Ovary (tissue), 9 donors: ENCODE results near the gene DHX9. TPM values are rescaled to one million over a fixed set of nuclear protein-coding genes. Genes with fewer than 3 reads are reported as not detected.

Experiments
- DNase-seq, 5 donors: peaks; one replicate each; pipeline ENCODE4 v3.0.0-alpha.2; 2019 to 2020
- H3K27ac ChIP-seq, 2 donors: fragments of 200-600 bp; one replicate each; pipeline versions ENCODE4 v1.5.1 to v1.8.0; 2019 to 2022
- H3K27me3 ChIP-seq: fragments of 200-600 bp; one replicate; pipeline ENCODE4 v1.8.0; 2022
- H3K36me3 ChIP-seq: fragments of 200-600 bp; sonication (generic); one replicate; pipeline ENCODE4 v1.5.1; 2019
- H3K4me1 ChIP-seq: one replicate; pipeline ENCODE4 v1.8.1; 2013; ENCODE audit warnings: mild to moderate bottlenecking, moderate library complexity; ENCODE audit not compliant: insufficient read depth
- H3K4me3 ChIP-seq: fragments of 200-600 bp; sonication (generic); one replicate; pipeline ENCODE4 v1.5.1; 2017
- H3K9me3 ChIP-seq, 2 donors: fragments of 200-600 bp in 1 of 2; sonication (generic) in 1 of 2; one replicate each; pipeline versions ENCODE4 v1.5.1 to v1.8.1; 2013 to 2019; ENCODE audit warnings: mild to moderate bottlenecking in 1 of 2, moderate library complexity in 1 of 2
- EP300 ChIP-seq: sonication (generic); formaldehyde crosslinking; IDR thresholded peaks from one replicate; pipeline ENCODE4 v1.6.1; 2017; ENCODE audit warnings: antibody characterized with exemption
- POLR2A ChIP-seq: fragments of 450-650 bp; IDR thresholded peaks from one replicate; pipeline ENCODE4 v1.6.1; 2017; ENCODE audit warnings: antibody characterized with exemption, mild to moderate bottlenecking, moderate library complexity
- WGBS, 3 donors: extraction: QIAGEN DNeasy Blood & Tissue Kit in 1 of 3; methylation state at CpG; one replicate each; pipeline versions ENCODE4 v1.1.5 to v1.1.7; 2013 to 2017; 5-methylcytosine and 5-hydroxymethylcytosine counted together
- intact Hi-C, 4 donors: fragments of 100-400 bp; cut with DNase I; formaldehyde crosslinking; loops; one replicate each; pipeline versions ENCODE4 v1.11.0 to v1.15.1; 2022 to 2023
- polyA plus RNA-seq, 2 donors: library from polyadenylated mRNA; stranded (reverse); fragments of 200-250 nt in 1 of 2; fragments of 350-450 nt in 1 of 2; fragmentation: Illumina TruSeq in 1 of 2; extraction: RNeasy Lipid Tissue Mini Kit (QIAGEN cat#74804) in 1 of 2; gene quantifications; one replicate each; pipeline ENCODE4 v1.2.3, GENCODE V29; 2013 to 2014
- total RNA-seq, 7 donors: library from RNA; depleted of rRNA in 2 of 7; stranded (reverse); fragments of >200 nt in 2 of 7; fragmentation: NEBNext Ultra II Directional in 3 of 7; extraction: Animal tissue kit (Norgen Biotek cat#: 25700) in 3 of 7; gene quantifications; one replicate each; pipeline versions ENCODE4 v1.1.0 to v1.2.4, GENCODE V29; 2016 to 2023
- TF ChIP-seq, protein P1 (sequence below), 3 donors: fragments of 450-650 bp in 2 of 3; fragments of 200-600 bp in 1 of 3; IDR thresholded peaks; one replicate each; pipeline versions ENCODE4 v1.5.1 to v1.8.0; 2016 to 2022; ENCODE audit warnings: antibody characterized with exemption in 3 of 3, mild to moderate bottlenecking in 1 of 3
- donor health status: DM: no; HTN: no; CAD: no; lungs with moderate emphysema.
- donor health status: DM: no; HTN: no; CAD: no.
- donor health status: Bipolar disorder and iron deficiency.
- donor health status: DM: yes; HTN: yes; CAD: no.
- donor health status: DM: no; HTN: no; CAD: no.
- donor health status: DM: yes; HTN: yes; CAD: no.

Gene DHX9
- total and polyA plus RNA-seq, 9 donors: 70.6 to 168 (median 135) TPM

DNA sequence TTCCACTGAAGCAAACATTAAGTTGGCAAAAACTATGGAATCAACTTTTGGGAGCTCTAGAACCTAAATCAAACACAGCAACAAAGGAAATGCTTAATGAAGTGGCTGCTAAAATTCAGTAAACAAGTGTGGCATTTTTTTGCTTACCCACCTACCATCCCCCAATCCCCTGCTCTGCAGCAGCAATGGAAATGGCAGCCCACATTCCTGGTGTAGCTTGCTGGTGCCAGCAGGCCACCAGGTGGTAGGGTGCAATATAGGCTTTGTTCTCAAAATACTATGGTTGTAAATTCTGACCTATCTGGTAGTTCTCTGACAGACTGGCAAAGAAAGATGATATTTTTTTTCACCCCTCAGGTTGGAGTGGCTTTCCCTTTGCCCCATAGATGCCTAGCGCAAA lies 71.0 kb downstream of the DHX9 start:
- no peaks in the 10 kb centered on the region for H3K4me1 ChIP-seq
- no peak overlapping the region for H3K4me3 ChIP-seq
- H3K27ac ChIP-seq: no peak overlapping the region
- no peaks in the 10 kb centered on the region for H3K27me3 ChIP-seq
- DNase-seq: no peak
- no peaks in the 10 kb centered on the region for H3K36me3 ChIP-seq
- TF ChIP-seq POLR2A (no peak), EP300 (no peak)
- TF ChIP-seq, protein P1, sequence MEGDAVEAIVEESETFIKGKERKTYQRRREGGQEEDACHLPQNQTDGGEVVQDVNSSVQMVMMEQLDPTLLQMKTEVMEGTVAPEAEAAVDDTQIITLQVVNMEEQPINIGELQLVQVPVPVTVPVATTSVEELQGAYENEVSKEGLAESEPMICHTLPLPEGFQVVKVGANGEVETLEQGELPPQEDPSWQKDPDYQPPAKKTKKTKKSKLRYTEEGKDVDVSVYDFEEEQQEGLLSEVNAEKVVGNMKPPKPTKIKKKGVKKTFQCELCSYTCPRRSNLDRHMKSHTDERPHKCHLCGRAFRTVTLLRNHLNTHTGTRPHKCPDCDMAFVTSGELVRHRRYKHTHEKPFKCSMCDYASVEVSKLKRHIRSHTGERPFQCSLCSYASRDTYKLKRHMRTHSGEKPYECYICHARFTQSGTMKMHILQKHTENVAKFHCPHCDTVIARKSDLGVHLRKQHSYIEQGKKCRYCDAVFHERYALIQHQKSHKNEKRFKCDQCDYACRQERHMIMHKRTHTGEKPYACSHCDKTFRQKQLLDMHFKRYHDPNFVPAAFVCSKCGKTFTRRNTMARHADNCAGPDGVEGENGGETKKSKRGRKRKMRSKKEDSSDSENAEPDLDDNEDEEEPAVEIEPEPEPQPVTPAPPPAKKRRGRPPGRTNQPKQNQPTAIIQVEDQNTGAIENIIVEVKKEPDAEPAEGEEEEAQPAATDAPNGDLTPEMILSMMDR (IDR thresholded peaks at IDR 0.05): no peak
- intact Hi-C loops: no loop called here
- H3K9me3 ChIP-seq: no peaks in the 10 kb centered on the region
- WGBS, 3 donors: 93 to 100% (median 97%) methylated on average over 1 of the region's 1 CpG

DNA sequence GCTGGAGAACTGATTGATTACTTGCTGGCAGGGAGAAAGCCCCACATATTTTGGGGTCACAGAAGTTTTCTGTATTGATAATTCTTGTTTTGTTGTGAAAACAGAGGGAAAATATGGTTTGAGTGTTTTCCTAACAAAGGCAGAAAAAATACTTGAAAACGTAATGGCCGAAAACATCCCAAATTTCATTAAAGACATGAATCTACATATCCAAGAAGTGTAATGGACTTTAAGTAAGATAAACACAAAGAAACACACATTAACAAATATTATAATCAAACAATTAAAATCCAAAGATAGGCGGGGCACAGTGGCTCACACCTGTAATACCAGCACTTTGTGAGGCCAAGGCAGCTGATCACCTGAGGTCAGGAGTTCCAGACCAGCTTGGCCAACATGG lies 74.3 kb downstream of the DHX9 start:
- no peaks in the 10 kb centered on the region for H3K27me3 ChIP-seq
- TF ChIP-seq EP300 (no peak), POLR2A (no peak)
- TF ChIP-seq, protein P1 (IDR thresholded peaks at IDR 0.05): no peak
- H3K9me3 ChIP-seq: no peaks in the 10 kb centered on the region
- no peak overlapping the region for H3K27ac ChIP-seq
- no peaks in the 10 kb centered on the region for H3K4me1 ChIP-seq
- DNase-seq: no peak
- no peak overlapping the region for H3K4me3 ChIP-seq
- WGBS, 3 donors: 93 to 97% (median 94%) methylated on average over 3 of the region's 3 CpGs
- no peaks in the 10 kb centered on the region for H3K36me3 ChIP-seq
- intact Hi-C loops: no loop called here

DNA sequence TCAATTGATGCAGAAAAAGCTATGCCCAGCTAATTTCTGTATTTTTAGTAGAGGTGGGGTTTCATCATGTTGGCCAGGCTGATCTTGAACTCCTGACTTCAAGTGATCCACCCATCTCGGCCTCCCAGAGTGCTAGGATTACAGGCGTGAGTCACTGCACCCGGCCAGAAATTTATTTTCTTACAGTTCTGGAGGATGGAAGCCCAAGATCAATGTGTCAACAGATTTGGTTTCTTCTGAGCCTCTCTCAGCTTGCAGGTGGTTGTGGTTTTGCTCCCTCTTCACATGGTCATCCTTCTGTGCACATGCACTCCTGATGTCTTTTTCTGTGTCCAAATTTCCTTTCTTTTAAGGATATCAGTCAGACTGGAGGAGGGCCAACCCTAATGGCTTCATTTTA lies 78.2 kb downstream of the DHX9 start:
- Histone ChIP-seq H3K4me3 (no peak overlapping the region), H3K27ac (no peak overlapping the region), H3K36me3 (no peaks in the 10 kb centered on the region), H3K9me3 (no peaks in the 10 kb centered on the region), H3K4me1 (no peaks in the 10 kb centered on the region), H3K27me3 (no peaks in the 10 kb centered on the region)
- TF ChIP-seq, protein P1 (IDR thresholded peaks at IDR 0.05): no peak
- TF ChIP-seq POLR2A (no peak), EP300 (no peak)
- intact Hi-C loops: no loop called here
- no peak for DNase-seq
- WGBS, 3 donors: 56 to 72% (median 62%) methylated on average over 3 of the region's 3 CpGs

DNA sequence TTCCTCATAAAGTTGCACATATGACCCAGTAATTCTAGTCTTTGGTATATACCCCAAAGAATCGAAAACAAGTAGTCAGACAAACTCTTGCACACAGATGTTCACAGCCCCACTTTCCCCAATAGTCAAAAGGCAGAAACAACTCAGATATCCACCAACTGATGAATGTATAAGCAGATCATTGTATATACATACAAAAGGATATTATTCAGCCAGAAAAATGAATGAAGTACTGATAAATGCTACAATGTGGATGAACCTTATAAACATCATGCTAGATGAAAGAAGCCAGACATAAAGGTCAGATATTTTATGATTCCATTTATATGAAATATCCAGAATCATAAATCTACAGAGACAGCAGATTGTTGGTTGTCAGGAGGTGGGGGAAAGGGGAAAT lies 86.5 kb downstream of the DHX9 start:
- no peaks in the 10 kb centered on the region for H3K27me3 ChIP-seq
- no peak for DNase-seq
- H3K27ac ChIP-seq: no peak overlapping the region
- H3K4me3 ChIP-seq: no peak overlapping the region
- no peaks in the 10 kb centered on the region for H3K9me3 ChIP-seq
- TF ChIP-seq, protein P1 (IDR thresholded peaks at IDR 0.05): no peak
- TF ChIP-seq POLR2A (no peak), EP300 (no peak)
- no peaks in the 10 kb centered on the region for H3K36me3 ChIP-seq
- whole genome bisulfite sequencing, 3 donors: 80 to 86% (median 82%) methylated on average over 1 of the region's 1 CpG
- intact Hi-C loops: no loop called here
- no peaks in the 10 kb centered on the region for H3K4me1 ChIP-seq
